COR-L47 (cell line): ENCODE data around the gene GET3.

Experiments
- DNase-seq: peaks from one replicate; lab custom pipeline; 2025; lab: John Stamatoyannopoulos, UW

Gene GET3

DNA sequence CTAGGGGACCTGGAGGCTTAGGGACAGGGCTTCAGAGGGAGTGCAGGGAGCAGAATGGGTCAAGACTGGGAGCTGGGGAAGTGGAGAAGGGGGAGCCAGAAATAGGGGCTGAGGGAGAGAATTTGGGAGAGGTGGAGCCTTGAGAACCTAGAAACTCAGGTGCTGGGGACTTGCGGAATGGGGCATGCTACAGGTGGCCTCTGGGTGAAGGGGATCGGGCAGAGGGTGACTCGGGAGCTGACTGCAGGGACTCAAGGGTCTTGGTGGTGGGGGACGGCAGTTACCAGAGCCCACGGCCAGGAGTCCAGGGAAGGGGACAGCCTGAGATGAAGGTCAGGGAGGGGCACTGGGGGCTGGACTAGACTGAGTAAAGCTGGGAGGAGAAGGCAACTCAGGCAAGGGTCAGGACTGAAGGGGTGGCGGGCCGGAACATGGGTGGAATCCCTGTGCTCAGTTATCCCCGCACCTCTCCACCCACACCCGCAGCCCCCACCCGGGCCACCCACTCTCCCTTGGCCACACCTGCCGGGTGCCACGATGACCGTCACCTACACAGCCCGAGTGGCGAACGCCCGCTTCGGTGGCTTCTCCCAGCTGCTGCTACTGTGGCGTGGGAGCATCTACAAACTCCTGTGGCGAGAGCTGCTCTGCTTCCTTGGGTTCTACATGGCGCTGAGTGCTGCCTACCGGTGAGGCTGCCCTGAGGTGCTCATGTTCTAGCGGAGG lies 14.9 kb downstream of the GET3 start:
- no peak for DNase-seq

DNA sequence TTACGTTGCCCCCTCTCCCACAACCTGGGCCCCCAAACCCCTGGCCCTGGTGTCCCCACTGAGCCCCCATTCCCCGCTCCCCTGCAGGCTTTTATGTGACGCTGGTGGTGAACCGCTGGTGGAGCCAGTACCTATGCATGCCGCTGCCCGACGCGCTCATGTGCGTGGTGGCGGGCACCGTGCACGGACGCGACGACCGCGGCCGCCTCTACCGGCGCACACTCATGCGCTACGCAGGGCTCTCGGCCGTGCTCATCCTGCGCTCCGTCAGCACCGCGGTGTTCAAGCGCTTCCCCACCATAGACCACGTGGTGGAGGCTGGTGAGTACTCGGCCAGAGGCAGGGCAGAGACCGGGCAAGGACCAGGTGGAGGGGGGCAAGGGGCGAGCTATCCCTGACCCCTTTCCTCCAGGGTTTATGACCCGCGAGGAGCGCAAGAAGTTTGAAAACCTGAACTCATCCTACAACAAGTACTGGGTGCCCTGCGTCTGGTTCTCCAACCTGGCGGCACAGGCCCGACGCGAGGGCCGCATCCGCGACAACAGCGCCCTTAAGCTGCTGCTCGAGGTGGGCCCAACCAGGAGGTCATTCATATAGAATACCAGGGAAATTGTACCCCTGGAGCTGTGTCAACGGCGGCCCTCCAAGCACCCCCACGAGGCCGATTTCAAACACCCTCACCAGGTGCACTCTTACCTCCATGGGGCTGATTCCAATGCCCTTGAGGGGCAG lies 17.3 kb downstream of the GET3 start:
- DNase-seq: no peak

DNA sequence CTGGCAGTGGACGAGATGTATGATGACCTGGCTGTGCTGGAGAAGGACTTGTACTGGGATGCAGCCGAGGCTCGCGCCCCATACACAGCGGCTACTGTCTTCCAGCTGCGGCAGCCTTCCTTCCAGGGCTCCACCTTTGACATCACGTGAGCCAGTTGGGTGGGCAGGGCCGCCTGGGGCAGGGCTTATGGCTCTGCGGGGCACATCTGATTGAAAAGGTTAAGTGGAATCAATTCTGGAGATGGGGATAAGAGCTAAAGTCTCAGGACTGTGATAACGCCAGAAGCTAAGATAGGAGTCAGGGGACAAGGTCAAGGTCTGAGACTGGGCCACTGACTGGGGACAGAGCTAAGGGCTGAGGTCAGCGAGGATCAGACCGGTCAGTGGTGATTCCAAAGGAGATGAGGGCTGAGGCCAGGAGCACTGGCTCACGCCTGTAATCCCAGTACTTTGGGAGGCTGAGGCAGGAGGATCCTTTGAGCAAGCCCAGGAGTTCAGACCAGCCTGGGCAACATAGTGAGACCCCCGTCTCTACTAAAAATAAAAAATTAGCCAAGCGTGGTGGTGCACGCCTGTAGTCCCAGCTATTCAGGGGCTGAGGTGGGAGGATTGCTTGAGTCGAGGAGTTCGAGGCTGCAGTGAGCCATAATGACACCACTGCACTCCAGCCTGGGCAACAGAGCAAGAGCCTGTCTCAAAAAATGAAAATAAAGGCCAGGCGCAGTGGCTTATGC lies 19.0 kb downstream of the GET3 start:
- DNase-seq: no peak

DNA sequence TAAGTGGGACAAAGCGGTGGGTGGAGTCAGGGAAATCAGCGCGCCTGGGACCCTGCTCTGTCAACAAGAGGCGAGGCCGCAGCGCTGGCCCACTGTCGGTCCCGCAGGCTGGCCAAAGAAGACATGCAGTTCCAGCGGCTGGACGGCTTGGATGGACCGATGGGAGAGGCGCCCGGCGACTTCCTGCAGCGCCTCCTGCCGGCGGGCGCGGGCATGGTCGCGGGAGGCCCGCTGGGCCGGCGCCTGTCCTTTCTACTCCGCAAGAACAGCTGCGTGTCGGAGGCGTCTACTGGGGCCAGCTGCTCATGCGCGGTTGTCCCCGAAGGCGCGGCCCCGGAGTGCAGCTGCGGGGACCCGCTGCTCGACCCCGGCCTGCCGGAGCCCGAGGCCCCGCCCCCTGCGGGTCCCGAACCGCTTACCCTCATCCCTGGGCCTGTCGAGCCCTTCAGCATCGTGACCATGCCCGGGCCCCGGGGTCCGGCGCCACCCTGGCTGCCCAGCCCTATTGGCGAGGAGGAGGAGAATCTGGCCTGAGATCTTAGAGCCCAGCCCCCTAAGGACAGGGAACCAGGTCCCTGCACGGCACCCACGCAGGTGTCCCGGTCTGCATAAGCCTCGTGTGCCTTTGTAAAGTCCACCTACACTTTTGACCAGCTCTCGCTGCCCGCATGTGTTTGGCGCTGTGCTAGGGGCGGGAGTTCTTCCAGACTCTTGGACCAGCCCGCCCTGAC lies 20.4 kb downstream of the GET3 start:
- peak; percentile 43 for DNase-seq

DNA sequence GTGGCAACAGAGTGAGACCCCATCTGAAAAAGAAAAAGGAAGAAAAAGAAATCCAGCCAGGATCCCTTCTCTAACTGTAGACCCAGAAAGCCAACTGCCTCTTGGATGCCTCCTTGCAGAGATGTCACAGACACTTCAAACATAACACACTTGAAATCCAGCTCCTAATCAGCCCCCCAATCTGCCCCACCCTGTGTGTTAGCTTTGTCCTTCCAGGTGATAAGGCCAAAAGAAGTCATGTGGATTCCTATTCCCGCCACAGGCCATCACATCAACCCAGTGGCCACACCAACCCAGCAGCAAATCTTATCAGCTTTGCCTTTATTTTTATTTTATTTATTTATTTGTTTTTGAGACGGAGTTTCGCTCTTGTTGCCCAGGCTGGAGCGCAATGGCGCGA lies 22.4 kb downstream of the GET3 start:
- DNase-seq: no peak

DNA sequence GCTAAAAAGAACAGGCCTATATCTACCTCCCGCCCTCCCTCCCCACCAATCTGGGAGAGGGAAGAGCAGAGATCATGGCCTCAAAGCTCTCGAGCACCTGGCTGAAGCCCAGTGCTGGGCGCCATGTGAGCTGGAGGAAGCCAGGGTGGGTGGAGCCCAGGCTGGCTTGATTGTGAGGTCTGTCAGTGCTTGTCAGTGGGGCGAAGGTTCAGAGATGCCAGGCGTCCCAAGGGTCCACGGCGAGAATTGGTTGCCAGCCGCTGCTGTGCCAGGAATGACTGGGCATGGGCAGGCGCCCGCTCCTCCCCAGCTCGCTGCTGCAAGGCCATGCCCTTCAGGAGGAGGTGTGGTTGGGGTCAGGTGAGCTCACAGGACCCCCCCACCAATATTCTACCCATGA lies 25.8 kb downstream of the GET3 start:
- DNase-seq: no peak

DNA sequence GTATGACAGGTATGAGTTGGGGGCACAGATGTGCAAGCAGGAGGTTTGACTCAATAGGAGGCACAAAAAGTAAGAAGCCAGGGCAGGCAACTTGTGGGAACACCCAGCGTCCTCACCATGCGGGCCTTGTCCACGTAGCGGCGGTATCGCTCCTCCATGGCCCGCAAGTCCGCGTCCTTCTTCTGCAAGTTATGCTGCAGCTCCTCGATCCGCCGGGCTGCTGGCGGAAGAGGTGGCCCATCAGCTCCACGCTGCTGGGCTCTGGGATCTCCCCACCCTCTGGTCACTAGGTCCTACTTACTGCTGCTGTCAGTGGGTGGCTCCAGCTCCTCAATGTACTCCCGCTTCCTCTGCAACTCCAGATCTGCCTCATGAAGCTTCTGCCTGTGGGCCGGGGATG lies 27.4 kb downstream of the GET3 start:
- DNase-seq: no peak

DNA sequence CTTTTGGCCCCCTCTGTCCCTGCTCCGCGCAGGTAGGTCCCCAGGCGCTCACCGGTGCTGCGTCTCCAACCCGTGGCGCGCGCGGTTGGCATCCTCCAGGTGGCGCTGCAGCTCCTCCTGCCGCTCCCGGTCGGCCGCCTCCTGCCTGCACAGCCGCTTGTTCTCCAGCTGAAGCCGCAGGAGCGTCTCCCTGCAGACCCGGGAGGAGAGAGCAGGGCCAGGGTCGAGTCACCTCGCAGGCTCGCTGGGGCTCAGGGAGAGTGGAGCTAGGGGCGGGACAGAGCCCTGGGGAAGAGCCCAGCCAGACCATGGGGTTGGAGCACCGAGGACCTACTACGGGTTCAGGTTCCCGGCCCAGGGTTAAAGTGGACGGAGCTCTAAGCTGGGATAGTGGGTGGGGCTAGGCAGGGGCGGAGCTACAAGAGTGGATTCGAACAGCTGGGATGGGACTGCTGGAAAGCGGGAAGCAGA lies 28.8 kb downstream of the GET3 start:
- DNase-seq: peak; percentile 49

DNA sequence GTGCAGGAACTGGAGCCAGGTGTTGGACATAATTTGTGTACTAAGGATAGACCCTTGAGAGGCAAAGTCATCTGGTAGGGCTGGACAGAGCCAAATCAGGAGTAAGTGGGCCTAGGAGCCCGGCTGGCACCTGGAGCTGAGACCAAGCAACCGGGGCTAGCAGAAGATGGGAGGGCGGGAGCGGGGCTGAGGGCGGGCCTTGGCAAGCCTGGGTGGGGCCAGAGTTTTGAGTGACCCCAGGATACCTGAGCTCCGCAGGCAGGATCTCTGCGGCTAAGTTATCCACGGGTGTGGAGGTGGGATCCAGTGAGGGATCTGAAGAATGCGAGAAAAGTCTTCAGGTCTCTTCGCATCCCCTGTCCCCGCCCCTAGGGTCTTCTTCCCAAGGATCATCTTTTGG lies 29.9 kb downstream of the GET3 start:
- DNase-seq: no peak

DNA sequence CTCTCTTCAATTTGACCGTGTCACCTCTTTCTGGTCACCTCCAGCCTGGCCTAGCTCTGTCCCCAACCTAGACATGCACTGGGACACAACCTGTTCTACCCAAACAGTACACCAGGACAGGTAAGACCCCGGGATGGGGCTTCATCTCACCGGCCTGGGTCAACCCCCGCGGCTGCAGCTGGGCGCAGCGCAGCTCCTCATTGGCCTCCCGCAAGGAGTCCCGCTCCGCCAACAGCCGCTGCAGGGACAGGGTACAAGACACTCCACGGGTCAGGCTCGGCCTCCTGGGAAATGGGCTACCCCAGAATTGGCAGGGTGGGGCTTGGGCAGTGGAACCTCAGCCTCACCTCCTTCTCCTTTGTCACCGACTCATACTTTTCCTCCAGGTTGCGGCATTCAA lies 30.4 kb downstream of the GET3 start:
- DNase-seq: no peak

DNA sequence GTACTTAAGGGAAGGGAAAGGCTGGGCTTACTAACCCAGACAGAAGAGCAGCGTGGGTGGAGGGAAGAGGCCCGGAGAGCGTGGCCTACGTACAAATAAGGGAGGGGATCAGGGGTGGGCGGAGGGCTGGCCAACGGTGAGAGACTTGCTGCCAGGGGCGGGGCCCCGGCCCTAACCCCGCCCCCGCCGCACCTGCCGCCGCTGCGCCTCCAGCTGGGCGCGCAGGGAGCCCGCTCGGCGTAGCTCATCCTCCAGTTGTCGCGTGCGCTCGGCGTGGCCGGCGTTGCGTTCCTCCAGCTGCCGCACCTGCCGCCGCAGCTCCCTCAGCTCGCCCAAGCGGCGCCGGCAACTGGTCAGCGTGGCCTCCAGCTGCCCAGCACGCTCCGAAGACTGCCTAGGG lies 32.4 kb downstream of the GET3 start:
- DNase-seq: no peak

DNA sequence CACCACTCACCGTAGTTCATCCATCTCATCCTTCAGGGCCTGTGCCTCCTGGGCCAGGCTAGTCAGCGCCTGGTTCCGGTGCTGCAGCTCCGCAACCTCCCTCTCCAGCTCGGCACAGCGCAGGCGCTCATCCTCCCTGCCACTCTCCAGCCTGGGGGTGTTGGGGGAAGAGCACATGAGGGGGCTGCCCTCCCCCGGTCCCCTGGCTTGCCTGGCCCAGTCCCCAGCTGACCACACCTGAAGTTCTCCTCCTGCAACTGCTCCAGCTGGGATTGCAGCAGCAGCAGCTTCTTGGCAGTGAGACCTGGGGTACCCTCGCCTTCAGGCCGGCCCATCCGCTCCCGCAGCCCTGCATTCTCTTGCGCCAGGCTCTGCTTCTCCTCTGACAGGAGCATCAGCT lies 33.6 kb downstream of the GET3 start:
- DNase-seq: no peak

DNA sequence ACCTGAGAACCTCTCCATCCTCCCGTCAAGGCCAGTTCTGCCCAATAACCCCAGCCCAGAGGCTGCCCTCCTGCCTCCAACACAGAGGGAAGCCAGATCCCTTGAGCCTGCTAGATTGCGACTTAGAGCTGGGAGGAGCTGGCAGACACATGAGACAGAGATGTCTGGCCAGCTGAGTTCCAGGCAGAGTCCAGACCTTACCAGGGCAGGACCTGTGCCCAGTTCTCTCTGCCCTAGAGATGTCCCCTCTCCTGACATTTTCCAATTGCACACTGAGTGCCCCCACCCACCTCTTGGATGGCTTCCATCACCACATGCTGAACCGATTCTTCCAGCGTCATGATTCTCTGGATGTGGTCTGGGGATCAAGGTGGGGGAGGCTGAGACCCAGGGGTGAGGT lies 35.0 kb downstream of the GET3 start:
- DNase-seq: no peak

DNA sequence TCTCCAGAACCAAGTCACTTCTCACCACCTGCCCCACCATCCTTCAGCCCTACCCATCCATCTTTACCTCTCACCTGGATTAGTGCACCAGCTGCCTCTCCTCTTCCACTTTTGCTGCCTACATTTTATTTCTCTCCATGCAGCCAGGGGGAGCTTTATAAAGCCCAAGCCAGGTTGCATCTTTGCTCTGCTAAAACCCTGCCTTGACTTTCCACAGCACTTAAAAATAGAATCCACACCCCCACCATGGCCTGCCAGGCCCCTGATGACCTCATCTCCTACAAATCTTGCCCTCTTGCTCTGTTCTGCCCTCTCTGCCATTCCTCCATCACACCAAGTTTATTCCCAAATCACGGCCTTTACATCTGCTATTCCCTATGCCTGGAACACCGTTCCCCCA lies 36.3 kb downstream of the GET3 start:
- DNase-seq: no peak

DNA sequence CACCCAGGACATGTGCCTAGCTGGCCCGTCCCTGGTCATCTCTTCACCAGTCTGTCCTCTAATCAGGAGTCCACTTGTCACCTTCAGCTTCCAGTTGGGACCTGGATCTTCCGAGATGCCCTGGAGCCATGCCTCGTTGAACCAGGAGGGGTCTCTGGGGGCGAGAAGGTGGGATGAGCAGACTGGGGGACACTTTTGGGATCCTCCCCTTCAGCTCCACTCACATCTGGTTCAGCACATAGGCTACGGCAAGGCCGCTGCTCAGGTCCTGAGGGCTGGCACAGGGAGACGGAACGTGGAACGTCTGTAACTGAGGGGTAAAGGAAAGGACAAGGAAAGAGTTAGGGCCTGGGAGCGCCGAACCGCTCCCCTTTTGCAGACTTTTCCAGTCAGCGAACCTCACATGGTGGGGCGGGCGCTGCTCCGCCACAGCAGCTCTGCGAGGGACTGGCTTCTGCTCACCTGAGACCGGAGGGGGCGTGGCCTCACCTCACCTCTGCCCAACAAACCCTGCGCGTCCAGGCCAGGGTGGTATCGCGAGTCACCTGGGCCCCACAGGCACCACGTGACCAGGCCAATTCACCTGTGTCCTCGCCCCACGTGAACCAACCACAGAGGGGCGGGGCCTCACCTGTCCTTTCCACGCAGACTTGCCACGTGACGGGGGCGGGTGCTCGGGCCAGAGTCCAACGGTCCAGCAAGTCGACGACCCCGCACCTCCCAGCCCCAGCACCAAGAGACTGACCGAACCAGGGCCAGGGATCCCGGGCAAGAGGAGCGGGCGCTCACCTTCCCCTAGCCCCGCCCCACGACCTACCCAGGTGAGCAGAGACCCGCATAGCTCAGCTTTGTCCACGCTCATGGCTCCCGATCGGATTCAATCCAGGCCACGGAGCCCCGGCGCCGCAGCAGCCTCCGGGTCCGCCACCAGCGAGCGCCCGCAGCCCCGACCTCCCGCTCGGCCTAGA lies 37.6 kb downstream of the GET3 start, which contains the start of gene HOOK2:
Gene HOOK2 (minus strand): TSS at position 965 of the 968 bp plus-strand sequence. CDS start 103 bp downstream, at position 862.
- DNase-seq: peak; percentile 79

DNA sequence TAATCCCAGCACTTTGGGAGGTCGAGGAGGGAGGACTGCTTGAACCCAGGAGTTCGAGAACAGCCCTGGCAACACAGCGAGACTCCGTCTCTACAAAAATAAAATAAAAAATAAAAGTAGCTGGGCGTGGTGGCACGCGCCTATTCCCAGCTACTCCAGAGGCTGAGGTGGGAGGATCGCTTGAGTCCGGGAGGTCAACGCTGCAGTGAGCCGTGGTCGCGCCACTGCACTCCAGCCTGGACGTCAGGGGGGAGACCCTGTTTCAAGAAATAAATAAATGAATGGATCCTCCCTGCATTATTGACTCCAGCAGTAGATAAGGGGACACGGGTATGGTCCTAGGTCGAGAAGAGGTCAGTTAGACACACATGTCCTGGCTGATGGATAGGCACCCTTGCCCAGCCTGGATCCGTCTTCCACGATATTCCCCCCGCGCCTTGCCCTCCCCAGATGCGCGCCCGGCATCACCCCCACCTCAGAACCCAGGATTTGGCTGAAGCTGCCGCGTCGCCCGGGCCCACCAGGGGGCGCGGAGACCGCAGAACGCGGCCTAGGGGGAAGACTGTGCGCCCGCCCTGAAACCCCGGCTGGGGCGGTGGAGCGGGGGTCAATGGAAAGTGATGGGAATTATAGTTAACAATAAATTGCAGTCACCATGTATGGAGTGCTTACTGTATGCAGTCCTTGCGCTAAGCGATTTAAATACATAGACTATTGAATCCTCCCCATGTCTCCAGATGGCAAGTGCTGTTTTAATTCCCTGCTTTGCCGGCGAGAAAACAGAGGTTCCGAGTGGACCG lies 40.1 kb downstream of the GET3 start:
- peak; percentile 82 for DNase-seq

DNA sequence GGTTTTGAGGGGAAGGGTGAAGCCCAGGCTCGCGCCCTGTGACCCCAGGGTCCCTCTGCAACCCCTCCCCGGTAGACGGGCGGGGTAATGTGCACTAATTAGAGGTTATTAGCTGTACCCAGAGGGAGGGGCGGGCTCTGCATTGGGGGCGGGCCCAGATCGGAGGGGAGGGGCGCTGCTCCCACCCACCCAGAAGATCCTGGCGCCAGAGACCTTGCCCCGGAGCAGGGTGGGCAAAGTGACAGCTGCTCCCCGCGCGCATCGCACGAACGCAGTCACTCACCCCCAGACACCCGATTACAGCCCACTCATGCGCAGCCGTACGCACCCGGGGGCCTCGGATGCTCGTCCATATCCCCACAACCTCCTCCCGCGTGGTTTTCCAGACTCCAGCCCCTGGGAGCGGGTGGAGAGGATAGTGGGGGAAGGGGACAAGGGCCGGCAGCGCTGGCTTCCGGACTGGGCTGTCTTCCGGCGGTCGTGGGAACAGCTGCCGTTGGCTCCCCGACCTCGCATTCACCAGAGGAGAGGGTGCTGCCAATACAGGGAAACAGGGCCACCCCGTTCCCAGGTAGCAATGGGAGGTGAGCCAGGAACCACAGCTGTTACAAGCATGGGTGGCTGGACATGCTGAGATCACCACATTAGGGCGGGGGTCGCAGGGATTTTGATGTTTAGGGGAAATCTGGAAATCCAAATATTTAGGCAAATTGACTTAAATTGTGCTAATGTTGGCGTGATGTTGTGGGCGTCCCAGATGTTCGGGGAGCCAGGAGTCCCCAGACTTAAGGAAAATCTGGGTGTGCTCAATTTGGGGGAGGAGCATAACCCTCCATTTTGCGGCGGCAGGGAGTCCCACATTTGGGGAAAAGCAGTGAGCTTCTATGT lies 41.0 kb downstream of the GET3 start:
- DNase-seq: peak; percentile 85

DNA sequence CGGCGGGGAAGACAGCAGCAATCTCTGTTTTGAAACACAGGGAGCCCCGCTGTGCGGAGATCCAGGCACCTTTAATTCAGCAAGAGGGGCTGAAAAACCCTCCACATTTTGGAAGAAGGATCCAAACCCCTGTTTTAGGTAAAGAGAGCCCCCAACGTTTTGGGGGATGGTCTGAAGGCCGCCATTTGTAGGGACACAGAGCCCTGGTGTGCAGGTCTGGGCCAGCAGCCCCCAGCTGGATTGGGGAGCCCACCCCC lies 41.5 kb downstream of the GET3 start:
- DNase-seq: no peak
